HCT116 (cell line): ENCODE results near the gene GPATCH2L. TPM values are rescaled to one million over a fixed set of nuclear protein-coding genes. Genes with fewer than 3 reads are reported as not detected.

Source experiments
- ATAC-seq: fragments of 200-7000 bp; cut with Tn5 transposase; 2 replicates; pipeline ENCODE4 v1.9.1; 2020; ENCODE audit warnings: mild to moderate bottlenecking, moderate library complexity
- BruUV-seq: library from RNA; stranded (reverse); fragments of 400-500 nt; replicated peaks from 2 replicates; lab custom pipeline; 2021; lab: Mats Ljungman, UMichigan
- CTCF ChIA-PET: fragments of 300-600 bp; sonication (Branson Sonifier 250); formaldehyde crosslinking; loops from one replicate; lab custom pipeline; 2021; ENCODE audit warnings: antibody characterized with exemption; lab: Charles Lee
- POLR2A ChIA-PET: fragments of 300-600, 350-600 bp; sonication (Branson Sonifier 250); formaldehyde crosslinking; loops from one replicate; lab custom pipeline; 2021; ENCODE audit warnings: antibody characterized with exemption; lab: Charles Lee
- RAD21 ChIA-PET, 2 experiments: fragments of 300-600 bp; sonication (Branson Sonifier 250); formaldehyde crosslinking; loops; one replicate each; lab custom pipeline; 2023; ENCODE audit warnings: low total read pairs in 2 of 2; ENCODE audit not compliant: uncharacterized antibody in 2 of 2, unreplicated experiment in 2 of 2, low non-redundant PET in 1 of 2; lab: Charles Lee
- DNase-seq: peaks from one replicate; pipeline ENCODE4 v3.0.0-alpha.2; 2010; ENCODE audit warnings: low read depth, low spot score
- H2AFZ ChIP-seq: fragments of 200-600 bp; shearing (Covaris generic), sonication (generic); 2 replicates; pipeline ENCODE4 v1.6.1; 2017; ENCODE audit warnings: low read depth, mixed run types, mixed read lengths, antibody characterized with exemption, low read length; ENCODE audit not compliant: poor library complexity, severe bottlenecking
- H3K27ac ChIP-seq: 2 replicates; pipeline ENCODE4 v1.5.1; 2012; ENCODE audit warnings: low read depth, low read length
- H3K27me3 ChIP-seq: fragments of 200-600 bp; sonication (generic); 2 replicates; pipeline ENCODE4 v1.6.1; 2016; ENCODE audit warnings: mixed run types, low read length, mixed read lengths; ENCODE audit not compliant: insufficient read depth
- H3K36me3 ChIP-seq, 2 experiments: fragments of 200-500 bp in 1 of 2; fragments of 200-600 bp in 1 of 2; sonication (Bioruptor generic) in 1 of 2; sonication (generic) in 1 of 2; 2 replicates each; pipeline versions ENCODE4 v1.5.1 to v1.6.1; 2014 to 2016; ENCODE audit warnings: low read length in 2 of 2, inconsistent platforms in 1 of 2, mixed read lengths in 1 of 2, mixed run types in 1 of 2; ENCODE audit not compliant: insufficient read depth in 2 of 2, control insufficient read depth in 1 of 2
- H3K4me1 ChIP-seq, 2 experiments: fragments of 200-600 bp in 1 of 2; sonication (generic) in 1 of 2; 2 replicates each; pipeline versions ENCODE4 v1.5.1 to v1.6.1; 2012 to 2017; ENCODE audit warnings: low read length in 2 of 2, inconsistent platforms in 1 of 2, mild to moderate bottlenecking in 1 of 2, mixed read lengths in 1 of 2, mixed run types in 1 of 2, moderate library complexity in 1 of 2; ENCODE audit not compliant: insufficient read depth in 2 of 2, control insufficient read depth in 1 of 2
- H3K4me2 ChIP-seq: fragments of 200-600 bp; sonication (generic); 2 replicates; pipeline ENCODE4 v1.6.1; 2017; ENCODE audit warnings: mixed run types, low read length, mixed read lengths
- H3K4me3 ChIP-seq, 2 experiments: fragments of 200-600 bp in 1 of 2; sonication (generic) in 1 of 2; replicated peaks in 1 of 2; 2 replicates each; pipeline ENCODE4 v1.5.1; 2011 to 2016; ENCODE audit warnings: low read length in 2 of 2, control low read depth in 1 of 2, low read depth in 1 of 2, mild to moderate bottlenecking in 1 of 2, mixed read lengths in 1 of 2, mixed run types in 1 of 2
- H3K79me2 ChIP-seq: fragments of 200-600 bp; sonication (generic); 2 replicates; pipeline ENCODE4 v1.6.1; 2017; ENCODE audit warnings: mild to moderate bottlenecking, mixed run types, low read length, moderate library complexity, mixed read lengths; ENCODE audit not compliant: insufficient read depth
- H3K9ac ChIP-seq: fragments of 200-600 bp; sonication (generic); 2 replicates; pipeline ENCODE4 v1.6.1; 2016; ENCODE audit warnings: low read length, mixed read lengths
- H3K9me2 ChIP-seq: fragments of 200-600 bp; sonication (generic), shearing (Covaris generic); 2 replicates; pipeline ENCODE4 v1.6.1; 2017; ENCODE audit warnings: mixed run types, mild to moderate bottlenecking, moderate library complexity; ENCODE audit not compliant: insufficient read depth
- H3K9me3 ChIP-seq, 2 experiments: fragments of 200-500 bp in 1 of 2; fragments of 200-600 bp in 1 of 2; sonication (Bioruptor generic) in 1 of 2; sonication (generic) in 1 of 2; 2 replicates each; pipeline ENCODE4 v1.6.1; 2014 to 2017; ENCODE audit warnings: low read length in 2 of 2, mixed read lengths in 2 of 2, inconsistent platforms in 1 of 2, low read depth in 1 of 2, mild to moderate bottlenecking in 1 of 2, mixed run types in 1 of 2, moderate library complexity in 1 of 2; ENCODE audit not compliant: control insufficient read depth in 1 of 2, insufficient read depth in 1 of 2
- H4K20me1 ChIP-seq: fragments of 200-600 bp; sonication (generic), shearing (Covaris generic); 2 replicates; pipeline ENCODE4 v1.6.1; 2017; ENCODE audit warnings: mixed run types, mild to moderate bottlenecking, moderate library complexity; ENCODE audit not compliant: insufficient read depth
- EGR1 ChIP-seq: IDR thresholded peaks from 2 replicates; pipeline ENCODE4 v1.6.1; 2012; ENCODE audit warnings: low read depth
- ELF1 ChIP-seq: IDR thresholded peaks from 2 replicates; pipeline ENCODE4 v1.6.1; 2012; ENCODE audit warnings: low read depth, borderline replicate concordance
- EZH2 ChIP-seq: fragments of 200-600 bp; sonication (generic); IDR thresholded peaks from 2 replicates; pipeline ENCODE4 v1.6.1; 2017; ENCODE audit warnings: antibody characterized with exemption, mixed run types
- EZH2phosphoT487 ChIP-seq: fragments of 200-600 bp; IDR thresholded peaks from 2 replicates; pipeline ENCODE4 v1.6.1; 2018; ENCODE audit warnings: antibody characterized with exemption, borderline replicate concordance
- FOSL1 ChIP-seq: IDR thresholded peaks from 2 replicates; pipeline ENCODE4 v1.6.1; 2012; ENCODE audit warnings: low read depth
- SP1 ChIP-seq: IDR thresholded peaks from 2 replicates; pipeline ENCODE4 v1.6.1; 2012; ENCODE audit warnings: low read depth
- SRF ChIP-seq: IDR thresholded peaks from 2 replicates; pipeline ENCODE4 v1.6.1; 2012; ENCODE audit warnings: low read depth
- TCF7L2 ChIP-seq: IDR thresholded peaks from 2 replicates; pipeline ENCODE4 v1.7.0; 2011; ENCODE audit warnings: borderline replicate concordance, inconsistent platforms; ENCODE audit not compliant: insufficient read depth, insufficient read length; ENCODE audit errors: extremely low read depth
- ZFX ChIP-seq: fragments of 450-650 bp; IDR thresholded peaks from 2 replicates; pipeline ENCODE4 v1.6.1; 2017
- ZNF274 ChIP-seq: fragments of 200-500 bp; sonication (Bioruptor generic); IDR thresholded peaks from 2 replicates; pipeline ENCODE4 v1.6.1; 2014; ENCODE audit warnings: mild to moderate bottlenecking, low read depth, low read length, inconsistent platforms
- intact Hi-C: fragments of 100-400 bp; cut with micrococcal nuclease; formaldehyde crosslinking; loops from 2 replicates; pipeline ENCODE4 v1.10.0; 2022
- total RNA-seq: library from RNA; stranded (reverse); gene quantifications from one replicate; pipeline ENCODE4 v1.2.1, GENCODE V29; 2021; ENCODE audit not compliant: unreplicated experiment
- TF ChIP-seq, protein P1 (sequence below): IDR thresholded peaks from 2 replicates; pipeline ENCODE4 v1.6.1; 2012
- TF ChIP-seq, protein P2 (sequence below), 3 experiments: fragments of 200-600 bp in 1 of 3; sonication (generic) in 1 of 3; IDR thresholded peaks in 2 of 3; conservative IDR thresholded peaks in 1 of 3; 2 replicates each; pipeline ENCODE4 v1.5.1; 2012 to 2017; ENCODE audit warnings: low read depth in 2 of 3, low read length in 2 of 3, antibody characterized with exemption in 1 of 3, borderline replicate concordance in 1 of 3, control low read depth in 1 of 3, mild to moderate bottlenecking in 1 of 3, mixed read lengths in 1 of 3, mixed run types in 1 of 3, moderate library complexity in 1 of 3; ENCODE audit not compliant: insufficient read depth in 1 of 3
- TF ChIP-seq, protein P3 (sequence below): IDR thresholded peaks from 2 replicates; pipeline ENCODE4 v1.6.1; 2012; ENCODE audit warnings: low read depth

The GPATCH2L gene
- total RNA-seq, 1 experiment from 2014 or later = 49.2 TPM

DNA sequence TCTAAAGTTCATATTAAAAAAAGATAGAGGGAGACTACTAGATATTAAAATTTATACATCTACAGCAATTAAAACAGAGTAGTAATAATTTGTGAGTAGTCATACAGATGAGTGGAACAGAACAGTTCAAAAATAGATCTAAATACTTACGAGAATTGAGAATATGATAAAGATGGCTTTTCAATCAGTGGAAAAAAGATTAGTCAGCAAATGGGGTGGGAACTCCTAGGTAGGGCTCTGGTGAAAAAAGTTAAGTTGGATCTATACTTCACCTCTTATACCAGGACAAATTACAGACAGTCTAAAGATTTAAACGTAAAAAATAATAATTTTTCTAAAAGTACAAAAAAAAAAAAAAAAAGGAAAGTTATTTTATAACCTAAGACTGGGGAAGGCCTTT lies 66.9 kb downstream of the GPATCH2L start:
- no TSS peak for BruUV-seq
- no peak overlapping the region for H3K4me2 ChIP-seq
- H3K9me2 ChIP-seq = no peaks in the 10 kb centered on the region
- CTCF ChIA-PET = no interaction called here
- no peak overlapping the region for H2AFZ ChIP-seq
- intact Hi-C loops = no loop called here
- H3K36me3 ChIP-seq = no peaks in the 10 kb centered on the region
- DNase-seq (no peak), ATAC-seq (no peak)
- H3K27ac ChIP-seq = no peak overlapping the region
- H3K79me2 ChIP-seq = no peaks in the 10 kb centered on the region
- H3K4me1 ChIP-seq = no peaks in the 10 kb centered on the region
- no peak overlapping the region for H3K9ac ChIP-seq
- no peaks in the 10 kb centered on the region for H3K27me3 ChIP-seq
- TF ChIP-seq ELF1 = no peak
- TF ChIP-seq SP1 = no peak
- TF ChIP-seq ZNF274 = no peak
- no peak for TF ChIP-seq TCF7L2
- no peak for TF ChIP-seq FOSL1
- no peak for TF ChIP-seq EZH2phosphoT487
- TF ChIP-seq ZFX = no peak
- TF ChIP-seq, protein P1, sequence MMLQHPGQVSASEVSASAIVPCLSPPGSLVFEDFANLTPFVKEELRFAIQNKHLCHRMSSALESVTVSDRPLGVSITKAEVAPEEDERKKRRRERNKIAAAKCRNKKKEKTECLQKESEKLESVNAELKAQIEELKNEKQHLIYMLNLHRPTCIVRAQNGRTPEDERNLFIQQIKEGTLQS = no peak
- TF ChIP-seq EGR1 = no peak
- TF ChIP-seq, protein P2, sequence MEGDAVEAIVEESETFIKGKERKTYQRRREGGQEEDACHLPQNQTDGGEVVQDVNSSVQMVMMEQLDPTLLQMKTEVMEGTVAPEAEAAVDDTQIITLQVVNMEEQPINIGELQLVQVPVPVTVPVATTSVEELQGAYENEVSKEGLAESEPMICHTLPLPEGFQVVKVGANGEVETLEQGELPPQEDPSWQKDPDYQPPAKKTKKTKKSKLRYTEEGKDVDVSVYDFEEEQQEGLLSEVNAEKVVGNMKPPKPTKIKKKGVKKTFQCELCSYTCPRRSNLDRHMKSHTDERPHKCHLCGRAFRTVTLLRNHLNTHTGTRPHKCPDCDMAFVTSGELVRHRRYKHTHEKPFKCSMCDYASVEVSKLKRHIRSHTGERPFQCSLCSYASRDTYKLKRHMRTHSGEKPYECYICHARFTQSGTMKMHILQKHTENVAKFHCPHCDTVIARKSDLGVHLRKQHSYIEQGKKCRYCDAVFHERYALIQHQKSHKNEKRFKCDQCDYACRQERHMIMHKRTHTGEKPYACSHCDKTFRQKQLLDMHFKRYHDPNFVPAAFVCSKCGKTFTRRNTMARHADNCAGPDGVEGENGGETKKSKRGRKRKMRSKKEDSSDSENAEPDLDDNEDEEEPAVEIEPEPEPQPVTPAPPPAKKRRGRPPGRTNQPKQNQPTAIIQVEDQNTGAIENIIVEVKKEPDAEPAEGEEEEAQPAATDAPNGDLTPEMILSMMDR (IDR thresholded peaks at IDR 0.05 in 2 of 3, conservative IDR thresholded peaks at IDR 0.05 in 1 of 3; ENCODE audit: borderline replicate concordance in 1 of 3, insufficient read depth in 1 of 3, low read depth in 2 of 3, low read length in 2 of 3) = no peak
- TF ChIP-seq, protein P3, sequence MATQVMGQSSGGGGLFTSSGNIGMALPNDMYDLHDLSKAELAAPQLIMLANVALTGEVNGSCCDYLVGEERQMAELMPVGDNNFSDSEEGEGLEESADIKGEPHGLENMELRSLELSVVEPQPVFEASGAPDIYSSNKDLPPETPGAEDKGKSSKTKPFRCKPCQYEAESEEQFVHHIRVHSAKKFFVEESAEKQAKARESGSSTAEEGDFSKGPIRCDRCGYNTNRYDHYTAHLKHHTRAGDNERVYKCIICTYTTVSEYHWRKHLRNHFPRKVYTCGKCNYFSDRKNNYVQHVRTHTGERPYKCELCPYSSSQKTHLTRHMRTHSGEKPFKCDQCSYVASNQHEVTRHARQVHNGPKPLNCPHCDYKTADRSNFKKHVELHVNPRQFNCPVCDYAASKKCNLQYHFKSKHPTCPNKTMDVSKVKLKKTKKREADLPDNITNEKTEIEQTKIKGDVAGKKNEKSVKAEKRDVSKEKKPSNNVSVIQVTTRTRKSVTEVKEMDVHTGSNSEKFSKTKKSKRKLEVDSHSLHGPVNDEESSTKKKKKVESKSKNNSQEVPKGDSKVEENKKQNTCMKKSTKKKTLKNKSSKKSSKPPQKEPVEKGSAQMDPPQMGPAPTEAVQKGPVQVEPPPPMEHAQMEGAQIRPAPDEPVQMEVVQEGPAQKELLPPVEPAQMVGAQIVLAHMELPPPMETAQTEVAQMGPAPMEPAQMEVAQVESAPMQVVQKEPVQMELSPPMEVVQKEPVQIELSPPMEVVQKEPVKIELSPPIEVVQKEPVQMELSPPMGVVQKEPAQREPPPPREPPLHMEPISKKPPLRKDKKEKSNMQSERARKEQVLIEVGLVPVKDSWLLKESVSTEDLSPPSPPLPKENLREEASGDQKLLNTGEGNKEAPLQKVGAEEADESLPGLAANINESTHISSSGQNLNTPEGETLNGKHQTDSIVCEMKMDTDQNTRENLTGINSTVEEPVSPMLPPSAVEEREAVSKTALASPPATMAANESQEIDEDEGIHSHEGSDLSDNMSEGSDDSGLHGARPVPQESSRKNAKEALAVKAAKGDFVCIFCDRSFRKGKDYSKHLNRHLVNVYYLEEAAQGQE = no peak
- TF ChIP-seq EZH2 = no peak
- no peak for TF ChIP-seq SRF
- POLR2A ChIA-PET = no interaction called here
- RAD21 ChIA-PET = no interaction called here
- H3K9me3 ChIP-seq = no peaks in the 10 kb centered on the region
- H3K4me3 ChIP-seq = no peak overlapping the region
- no peaks in the 10 kb centered on the region for H4K20me1 ChIP-seq
